HG02870 (cell line): ENCODE data around the gene RTL1.

Experiments used
- ATAC-seq: cut with Tn5 transposase; IDR thresholded peaks from one replicate; pipeline ENCODE4 v1.9.1; 2021; ENCODE audit warnings: mild to moderate bottlenecking, moderate library complexity; ENCODE audit not compliant: unreplicated experiment

RTL1 gene

GRCh38 chr14:100903672-100904185, at the start of gene RTL1:
RTL1 (minus strand) TSS chr14:100903722; CDS start chr14:100884788, 18,934 bp downstream.
- no peak for ATAC-seq

GRCh38 chr14:100950024-100950423, 46.5 kb upstream of the RTL1 start:
- ATAC-seq, result no peak

GRCh38 chr14:100944052-100944451, 40.5 kb upstream of the RTL1 start:
- ATAC-seq, result no peak

GRCh38 chr14:100930270-100930669, 26.7 kb upstream of the RTL1 start:
- no peak for ATAC-seq

GRCh38 chr14:100915560-100915959, 12.0 kb upstream of the RTL1 start:
- ATAC-seq, result no peak

- no peak for ATAC-seq
These were observed 11.1 kb upstream of the RTL1 start for GRCh38 chr14:100914597-100915021.

GRCh38 chr14:100911665-100912316, 8.3 kb upstream of the RTL1 start:
- no peak for ATAC-seq

- ATAC-seq, result no peak
These were observed 7.6 kb upstream of the RTL1 start for GRCh38 chr14:100910888-100911664.

GRCh38 chr14:100909439-100909838, 5.9 kb upstream of the RTL1 start:
- ATAC-seq, result no peak

- no peak for ATAC-seq
These were observed 3.7 kb upstream of the RTL1 start for GRCh38 chr14:100907240-100907639.

- no peak for ATAC-seq
These were observed 2.9 kb upstream of the RTL1 start for GRCh38 chr14:100906420-100906819.

- ATAC-seq, result no peak
These were observed 1.6 kb upstream of the RTL1 start for GRCh38 chr14:100905166-100905565.

GRCh38 chr14:100904307-100905087, 975 bp upstream of the RTL1 start:
- ATAC-seq, result no peak

- ATAC-seq, result no peak
These were observed 421 bp downstream of the RTL1 start for GRCh38 chr14:100903134-100903468.

- no peak for ATAC-seq
These were observed 1.0 kb downstream of the RTL1 start for GRCh38 chr14:100902295-100903133.

- no peak for ATAC-seq
These were observed 1.9 kb downstream of the RTL1 start for GRCh38 chr14:100901391-100902183.

- no peak for ATAC-seq
These were observed 2.6 kb downstream of the RTL1 start for GRCh38 chr14:100900837-100901390.

GRCh38 chr14:100899884-100900771, 3.4 kb downstream of the RTL1 start:
- ATAC-seq, result no peak
